ENCODE data around the gene FBXO2. TPM values are rescaled to one million over a fixed set of nuclear protein-coding genes. Genes with fewer than 3 reads are reported as not detected.

Gene FBXO2
- polyA plus RNA-seq, 3 donors, result 1.1 to 2.1 (median 1.4) TPM

- DNase-seq, result no peak
These were observed 945 bp upstream of the FBXO2 start for GRCh38 chr1:11654939-11655808.

GRCh38 chr1:11653861-11654136 lies 430 bp downstream of the FBXO2 start:
- DNase-seq, result no peak

- DNase-seq, result no peak
These were observed 948 bp downstream of the FBXO2 start for GRCh38 chr1:11653101-11653860.

GRCh38 chr1:11652203-11652780 lies 1.9 kb downstream of the FBXO2 start:
- DNase-seq, result no peak

- no peak for DNase-seq
These were observed 3.2 kb downstream of the FBXO2 start for GRCh38 chr1:11651017-11651416.

- peak; percentile 57 for DNase-seq
These were observed 3.8 kb downstream of the FBXO2 start for GRCh38 chr1:11650331-11650991.

- no peak for DNase-seq
These were observed 4.5 kb downstream of the FBXO2 start for GRCh38 chr1:11649624-11650330.

- DNase-seq, result no peak
These were observed 5.0 kb downstream of the FBXO2 start for GRCh38 chr1:11649237-11649623.

- no peak for DNase-seq
These were observed 5.5 kb downstream of the FBXO2 start for GRCh38 chr1:11648732-11649158.

GRCh38 chr1:11648039-11648438 lies 6.2 kb downstream of the FBXO2 start:
- DNase-seq, result no peak

GRCh38 chr1:11647333-11647732 lies 6.9 kb downstream of the FBXO2 start:
- DNase-seq, result no peak

GRCh38 chr1:11646317-11646716 lies 7.9 kb downstream of the FBXO2 start:
- no peak for DNase-seq

GRCh38 chr1:11645670-11646265 lies 8.5 kb downstream of the FBXO2 start:
- DNase-seq, result peak; percentile 73

- no peak for DNase-seq
These were observed 9.0 kb downstream of the FBXO2 start for GRCh38 chr1:11645270-11645669.

GRCh38 chr1:11643782-11644181 lies 10.4 kb downstream of the FBXO2 start:
- DNase-seq, result no peak

GRCh38 chr1:11642418-11643017 lies 11.7 kb downstream of the FBXO2 start:
- DNase-seq, result peak; percentile 39

GRCh38 chr1:11641776-11642305 lies 12.4 kb downstream of the FBXO2 start:
- DNase-seq, result no peak

GRCh38 chr1:11640944-11641343 lies 13.3 kb downstream of the FBXO2 start:
- no peak for DNase-seq

- DNase-seq, result no peak
These were observed 14.1 kb downstream of the FBXO2 start for GRCh38 chr1:11640101-11640500.

- no peak for DNase-seq
These were observed 14.9 kb downstream of the FBXO2 start for GRCh38 chr1:11639372-11639771.

GRCh38 chr1:11638121-11638520 lies 16.1 kb downstream of the FBXO2 start:
- DNase-seq, result no peak
